Measurements from ENCODE around the gene CACNB1.

The CACNB1 gene

DNA sequence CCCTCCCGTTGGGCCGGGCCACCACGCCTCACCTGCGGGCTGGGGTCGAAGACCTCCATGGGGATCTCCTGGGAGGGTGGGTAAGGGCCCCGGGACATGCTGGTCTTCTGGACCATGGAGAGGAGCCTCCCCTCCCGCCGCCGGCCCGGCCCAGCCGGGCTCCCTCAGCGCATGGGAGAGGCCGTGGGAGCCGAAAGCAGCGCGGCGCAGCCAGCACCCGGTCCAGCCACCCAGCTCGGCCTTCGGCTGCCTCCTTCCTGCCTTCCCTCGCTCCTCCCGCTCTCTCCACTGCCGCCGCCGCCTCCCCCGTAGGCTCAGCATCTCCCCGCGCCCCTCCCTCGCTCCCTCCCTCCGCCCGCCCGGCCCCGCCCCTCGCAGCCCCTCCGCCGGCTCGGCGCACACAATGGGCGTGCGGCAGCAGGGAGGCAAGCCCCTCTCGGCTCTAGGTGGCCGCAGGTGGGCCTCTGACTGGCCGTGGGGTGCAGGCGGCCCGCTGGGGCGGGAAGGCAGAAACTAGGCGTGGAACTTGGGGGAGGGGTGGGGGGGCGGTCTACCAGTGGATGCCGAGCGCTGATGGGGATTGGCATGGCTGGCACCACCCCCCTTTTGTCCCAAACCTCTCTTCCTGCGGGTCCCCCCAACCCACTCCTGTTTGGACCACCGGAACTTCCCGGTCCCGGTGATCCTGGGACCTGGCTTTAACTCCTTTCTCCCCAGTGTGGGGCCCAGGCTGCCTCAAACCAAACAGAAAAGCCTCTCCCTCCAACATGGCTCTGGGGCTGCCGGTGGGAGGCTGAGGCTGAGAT is at the start of gene CACNB1:
Gene CACNB1 (minus strand): TSS at position 290 of the 806 bp plus-strand sequence. CDS start 174 bp downstream, at position 116.
- peak in 3 of 4 experiments; percentile 48 to 71 (median 56) for DNase-seq (ENCODE audit: low read depth in 4 of 4, low spot score in 1 of 4)

DNA sequence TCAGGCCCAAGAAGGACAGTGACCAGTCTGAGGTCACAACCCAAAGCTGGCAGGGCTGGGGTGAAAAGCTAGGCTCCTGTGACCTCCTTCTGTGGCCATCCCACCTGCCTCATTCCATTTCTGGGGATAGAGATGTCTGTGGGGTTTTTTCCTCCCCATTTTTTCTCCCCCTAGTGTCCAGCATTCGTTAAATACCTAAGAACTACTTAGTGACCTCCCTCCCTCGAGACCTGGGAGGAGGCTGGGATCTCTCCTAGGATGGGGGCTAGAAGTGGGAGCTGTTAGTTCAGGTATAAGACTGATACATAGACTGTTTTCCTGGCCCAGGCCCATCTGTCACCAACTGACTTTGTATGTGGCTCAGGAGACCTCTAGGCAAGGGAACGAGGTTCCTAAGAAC is 48.8 kb upstream of the CACNB1 start:
- DNase-seq (ENCODE audit: low read depth in 4 of 4, low spot score in 1 of 4): no peak

DNA sequence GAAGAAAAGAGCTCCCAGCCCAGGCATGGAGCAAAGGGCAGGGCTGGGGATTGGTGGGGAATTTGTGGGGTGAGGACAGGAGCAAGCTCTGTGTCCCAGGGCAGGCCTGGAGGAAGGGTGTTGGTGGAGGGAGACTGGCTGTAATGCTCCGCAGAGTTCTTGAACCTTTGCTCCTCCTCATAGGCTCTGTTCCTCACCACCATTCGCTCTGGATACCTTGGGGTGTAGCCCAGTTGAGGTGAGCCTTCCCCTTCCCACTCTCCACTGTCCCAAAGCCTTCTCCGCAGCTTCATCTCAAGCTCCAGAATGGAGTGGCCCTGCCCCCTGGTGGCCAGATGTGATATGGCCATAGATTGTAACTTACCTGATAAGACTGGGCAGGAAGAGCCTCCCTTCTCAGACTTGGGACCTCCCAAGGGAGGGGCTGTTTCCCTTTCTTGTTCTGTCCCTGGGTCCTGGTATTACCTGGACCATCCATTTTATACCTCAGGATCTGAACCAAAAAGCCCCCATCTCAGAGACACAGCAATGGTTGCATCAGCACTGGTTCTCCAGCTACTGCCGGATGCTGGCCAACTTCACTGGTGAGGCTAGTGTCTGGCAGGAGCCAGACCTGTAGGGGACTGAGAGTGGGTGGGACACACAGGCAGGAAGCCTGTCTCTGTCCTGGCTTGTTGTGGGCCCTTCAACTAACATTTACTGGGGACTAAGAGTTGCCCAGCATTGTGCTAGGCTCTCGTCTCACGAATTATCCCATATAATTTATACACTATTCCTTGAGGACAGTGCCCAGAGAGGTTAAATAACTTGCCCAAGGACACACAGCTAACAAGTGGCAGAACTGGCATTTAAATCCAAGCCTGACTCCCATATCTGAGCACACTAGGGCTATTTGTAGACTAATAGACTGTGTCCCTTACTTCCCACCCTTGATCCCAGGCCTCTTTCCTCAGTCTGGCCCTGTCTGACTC is 47.4 kb upstream of the CACNB1 start:
- peak; percentile 79 to 87 (median 82) for DNase-seq (ENCODE audit: low read depth in 4 of 4, low spot score in 1 of 4)

DNA sequence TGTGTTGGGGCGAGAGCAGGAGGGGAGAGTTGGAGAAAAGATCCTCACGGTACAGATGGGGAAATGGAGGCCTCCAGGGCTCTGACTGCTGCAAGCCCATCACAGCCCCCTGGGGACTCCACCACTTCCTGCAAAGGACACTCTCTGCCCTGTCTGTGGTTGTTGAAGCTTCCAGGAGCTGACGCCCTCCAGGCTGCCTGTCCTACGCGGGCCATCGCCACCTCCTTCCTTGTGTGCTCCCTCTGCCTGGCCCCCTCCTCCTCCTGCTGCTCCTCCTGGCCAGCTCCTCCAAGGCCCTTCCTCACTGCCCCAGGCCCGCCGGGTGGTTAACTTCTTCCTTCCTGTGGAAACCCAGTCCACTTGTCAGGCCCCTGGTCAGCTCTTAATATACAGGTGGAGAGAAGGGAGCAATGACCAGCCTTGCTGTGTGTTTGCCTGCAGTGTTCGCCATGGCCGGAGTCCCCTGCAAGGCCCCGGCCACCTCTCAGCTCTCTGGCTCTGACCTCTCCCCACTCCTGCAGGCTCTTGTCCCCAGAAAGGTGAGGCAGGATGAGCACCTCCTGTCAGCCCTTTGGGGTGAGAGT is 46.6 kb upstream of the CACNB1 start:
- no peak for DNase-seq (ENCODE audit: low read depth in 4 of 4, low spot score in 1 of 4)

DNA sequence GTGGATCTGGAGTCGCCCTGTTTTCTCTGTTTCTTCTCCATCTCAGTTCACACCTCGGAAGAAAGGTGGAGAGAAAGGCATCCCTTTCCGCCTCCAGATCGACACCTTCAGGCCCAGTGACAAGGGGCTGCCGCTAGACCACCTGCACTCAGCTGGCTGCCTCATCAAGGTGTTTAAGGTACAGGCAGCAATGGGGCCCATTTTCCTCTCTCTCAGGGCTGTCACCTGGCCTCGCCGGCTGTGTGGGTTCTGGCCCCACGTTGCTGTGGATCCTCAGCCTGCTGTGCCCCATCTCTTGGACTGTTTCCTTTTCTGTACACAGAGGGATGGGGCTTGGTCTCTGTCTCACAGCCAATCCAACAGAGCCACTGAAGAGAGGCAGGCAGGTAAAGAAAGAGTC is 45.7 kb upstream of the CACNB1 start:
- no peak for DNase-seq (ENCODE audit: low read depth in 4 of 4, low spot score in 1 of 4)

DNA sequence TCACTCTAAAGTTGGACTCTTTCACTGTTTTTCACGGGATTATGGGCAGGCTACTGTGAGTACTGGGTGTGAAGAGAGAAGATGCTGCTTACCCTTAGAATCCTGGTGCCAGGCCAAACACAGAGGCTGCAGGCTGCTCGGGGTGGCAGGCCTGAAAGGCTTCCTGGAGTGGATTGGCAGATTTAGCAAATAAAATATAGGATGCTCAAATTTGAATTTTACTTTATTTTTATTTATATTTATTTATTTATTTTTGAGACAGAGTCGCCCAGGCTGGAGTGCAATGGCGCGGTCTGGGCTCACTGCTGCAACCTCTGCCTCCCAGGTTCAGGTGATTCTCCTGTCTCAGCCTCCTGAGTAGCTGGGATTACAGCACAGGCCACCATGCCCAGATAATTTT is 43.2 kb upstream of the CACNB1 start:
- DNase-seq (ENCODE audit: low read depth in 4 of 4, low spot score in 1 of 4): no peak

DNA sequence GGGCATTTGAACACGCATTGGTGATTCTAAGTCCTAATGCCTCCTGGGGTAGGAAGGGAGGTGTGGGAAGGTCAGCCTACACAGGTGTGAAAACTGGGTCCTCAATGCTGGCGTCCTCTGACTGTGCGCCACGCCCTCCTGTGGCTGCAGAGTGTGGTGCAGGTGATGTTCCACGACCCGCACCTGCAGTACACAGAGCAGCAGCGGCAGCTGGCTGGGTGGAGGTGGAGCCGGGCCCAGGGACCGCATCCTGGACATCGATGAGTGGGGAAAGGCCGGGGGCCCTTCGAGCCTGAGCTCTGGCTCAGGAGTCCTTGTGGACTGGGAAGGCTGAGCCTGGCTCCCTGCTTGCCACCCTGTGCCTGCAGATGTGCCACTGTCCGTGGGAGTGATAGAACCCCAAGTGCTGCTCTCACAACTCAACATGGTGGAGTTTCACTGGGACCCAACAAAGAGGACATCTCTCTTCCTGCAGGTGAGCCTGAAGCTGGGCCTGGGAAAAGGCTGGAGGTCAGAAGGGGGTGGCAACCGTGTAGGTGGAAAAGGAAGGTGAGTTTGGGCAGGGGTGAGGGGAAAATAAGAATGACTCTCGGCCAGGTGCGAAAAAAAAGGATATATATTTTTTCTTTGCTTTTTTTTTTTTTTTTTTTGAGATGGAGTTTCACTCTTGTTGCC is 42.3 kb upstream of the CACNB1 start:
- peak in 2 of 4 experiments; percentile 41 to 51 for DNase-seq (ENCODE audit: low read depth in 4 of 4, low spot score in 1 of 4)

DNA sequence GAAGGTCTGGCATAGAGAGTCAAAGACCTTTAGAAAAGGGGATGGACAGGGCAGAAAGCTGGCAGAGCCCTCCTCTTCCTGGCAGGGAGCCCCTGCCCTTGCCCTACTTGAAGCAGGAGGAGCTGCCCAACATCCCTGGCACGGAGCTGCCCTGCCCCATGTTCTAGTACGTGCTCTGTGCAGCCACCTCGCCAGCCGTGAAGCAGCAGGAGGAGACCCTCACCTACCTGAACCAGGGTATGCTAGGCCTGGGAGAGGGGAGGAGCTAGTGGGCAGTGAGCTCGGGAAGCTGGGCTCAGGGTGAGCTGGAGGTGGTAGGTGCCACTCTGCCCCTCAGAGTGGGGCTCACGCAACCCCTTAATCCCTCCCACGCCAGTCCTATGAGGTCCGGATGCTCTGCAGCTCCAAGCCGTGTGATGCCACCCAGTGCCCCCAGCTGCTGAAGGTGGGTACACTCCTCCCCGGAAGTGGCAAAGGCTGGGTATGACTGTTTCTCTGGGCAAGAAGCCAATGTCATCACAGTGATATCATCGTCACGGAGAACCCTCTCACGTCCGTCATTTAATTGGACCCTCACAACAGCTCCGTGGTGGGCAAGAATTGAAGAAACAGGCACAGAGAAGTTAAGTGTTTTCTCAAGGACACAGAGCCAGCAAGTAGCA is 41.0 kb upstream of the CACNB1 start:
- peak; percentile 22 to 56 (median 36) for DNase-seq (ENCODE audit: low read depth in 4 of 4, low spot score in 1 of 4)

DNA sequence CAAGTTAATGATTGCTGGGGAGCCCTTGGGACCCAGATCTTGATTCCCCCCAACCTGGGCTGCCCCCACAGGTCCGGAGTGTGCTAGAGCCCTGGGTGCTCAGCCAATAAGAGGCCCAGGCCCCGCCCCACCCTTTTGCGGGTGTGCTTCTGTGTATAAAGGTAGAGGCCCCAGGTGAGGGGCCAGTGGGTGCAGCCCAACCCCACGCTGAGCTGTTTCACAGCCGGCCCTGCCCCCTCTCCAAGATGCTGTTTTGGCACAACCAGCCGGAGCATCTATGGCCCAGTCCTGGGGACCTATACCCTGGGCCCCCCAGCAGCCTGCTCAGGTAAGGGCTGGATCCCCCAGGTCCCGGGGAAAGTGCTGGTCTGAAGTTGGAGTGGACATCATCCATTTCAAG is 40.1 kb upstream of the CACNB1 start:
- no peak for DNase-seq (ENCODE audit: low read depth in 4 of 4, low spot score in 1 of 4)

DNA sequence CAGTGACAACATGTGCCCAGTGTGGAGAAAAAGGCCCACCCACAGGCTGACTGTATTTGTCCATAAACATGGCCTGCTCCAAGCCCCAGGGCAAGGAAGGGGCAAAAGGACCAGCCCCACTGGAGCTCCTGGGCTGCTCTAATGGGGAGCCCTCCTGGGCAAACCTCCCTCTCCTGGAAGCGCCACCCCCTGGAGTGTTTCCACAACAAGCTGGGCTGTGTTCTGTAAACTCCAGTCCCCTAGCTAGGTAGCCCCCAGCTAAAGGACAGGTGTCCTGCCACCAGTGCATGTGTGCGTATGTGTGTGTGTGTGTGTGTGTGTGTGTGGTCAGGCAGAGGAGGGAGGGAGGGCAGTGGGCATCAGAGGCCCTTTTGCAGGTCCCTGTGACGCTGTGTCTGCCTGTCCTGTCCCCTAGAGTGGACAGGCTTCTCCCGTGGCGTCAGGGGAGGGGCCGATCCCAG is 39.5 kb upstream of the CACNB1 start:
- no peak for DNase-seq (ENCODE audit: low read depth in 4 of 4, low spot score in 1 of 4)

DNA sequence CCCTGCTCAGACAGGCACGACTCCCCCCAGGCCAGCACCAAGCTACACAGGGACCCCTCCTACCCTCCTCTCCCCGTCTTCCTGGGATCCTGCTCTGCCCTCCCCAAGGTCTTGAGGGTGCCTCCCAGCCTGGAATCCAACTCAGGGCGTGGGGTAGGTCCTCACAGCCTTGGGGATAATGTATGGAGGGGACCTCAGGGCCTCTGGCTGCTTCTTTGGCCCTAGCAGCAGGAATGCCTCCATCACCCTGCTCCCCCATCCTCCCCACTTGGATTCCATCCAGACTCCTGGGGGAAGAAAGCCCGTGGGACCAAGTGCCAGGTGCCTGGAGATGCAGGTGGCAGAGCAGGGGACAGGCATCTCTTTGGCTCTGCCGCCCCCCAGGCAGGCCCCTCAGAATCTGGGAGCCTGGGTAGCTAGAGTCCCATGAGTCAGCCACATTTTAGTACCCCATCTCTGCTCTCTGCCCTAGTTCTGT is 39.0 kb upstream of the CACNB1 start:
- no peak for DNase-seq (ENCODE audit: low read depth in 4 of 4, low spot score in 1 of 4)

DNA sequence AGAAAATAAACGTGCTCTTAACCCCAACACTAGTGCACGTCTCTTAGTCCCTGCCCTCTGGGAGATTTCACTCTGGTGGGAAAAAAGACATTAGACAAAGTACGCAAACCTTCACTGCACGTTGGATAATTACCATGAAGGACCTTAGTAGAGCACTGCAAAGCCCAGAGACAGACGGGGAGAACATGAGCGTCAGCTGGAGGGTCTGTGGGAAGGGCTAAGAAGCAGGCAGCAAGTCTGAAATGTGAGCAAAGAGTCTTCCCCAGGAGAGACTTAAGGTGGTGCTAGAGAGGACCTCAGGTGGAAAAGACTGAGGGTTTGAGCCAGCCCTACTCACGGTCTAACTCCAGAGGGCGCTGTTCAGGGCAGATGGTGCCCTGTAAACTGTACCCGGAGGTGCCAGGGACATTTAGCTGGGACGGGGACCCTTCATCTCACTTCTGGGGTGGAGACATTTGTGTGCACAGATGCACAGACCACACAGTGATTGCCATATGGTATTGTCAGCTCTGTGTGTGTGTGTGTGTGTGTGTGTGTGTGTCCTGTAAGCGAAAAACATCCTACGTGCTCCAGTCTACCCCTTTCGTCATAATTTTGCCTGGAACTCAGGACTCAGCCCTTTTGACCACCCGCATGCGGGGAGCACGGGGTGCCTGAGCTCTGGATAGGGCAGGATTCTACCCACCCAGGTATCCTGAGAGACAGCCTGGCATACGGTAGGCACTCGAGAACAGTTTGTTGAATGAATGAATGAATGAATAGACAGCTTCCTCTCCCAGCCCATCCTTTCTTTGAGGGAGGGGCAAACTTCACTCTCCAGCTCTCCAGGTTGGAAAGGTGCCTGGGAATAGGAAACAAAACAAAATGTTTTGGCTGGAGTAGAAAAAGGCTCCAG is 38.3 kb upstream of the CACNB1 start:
- no peak for DNase-seq (ENCODE audit: low read depth in 4 of 4, low spot score in 1 of 4)

DNA sequence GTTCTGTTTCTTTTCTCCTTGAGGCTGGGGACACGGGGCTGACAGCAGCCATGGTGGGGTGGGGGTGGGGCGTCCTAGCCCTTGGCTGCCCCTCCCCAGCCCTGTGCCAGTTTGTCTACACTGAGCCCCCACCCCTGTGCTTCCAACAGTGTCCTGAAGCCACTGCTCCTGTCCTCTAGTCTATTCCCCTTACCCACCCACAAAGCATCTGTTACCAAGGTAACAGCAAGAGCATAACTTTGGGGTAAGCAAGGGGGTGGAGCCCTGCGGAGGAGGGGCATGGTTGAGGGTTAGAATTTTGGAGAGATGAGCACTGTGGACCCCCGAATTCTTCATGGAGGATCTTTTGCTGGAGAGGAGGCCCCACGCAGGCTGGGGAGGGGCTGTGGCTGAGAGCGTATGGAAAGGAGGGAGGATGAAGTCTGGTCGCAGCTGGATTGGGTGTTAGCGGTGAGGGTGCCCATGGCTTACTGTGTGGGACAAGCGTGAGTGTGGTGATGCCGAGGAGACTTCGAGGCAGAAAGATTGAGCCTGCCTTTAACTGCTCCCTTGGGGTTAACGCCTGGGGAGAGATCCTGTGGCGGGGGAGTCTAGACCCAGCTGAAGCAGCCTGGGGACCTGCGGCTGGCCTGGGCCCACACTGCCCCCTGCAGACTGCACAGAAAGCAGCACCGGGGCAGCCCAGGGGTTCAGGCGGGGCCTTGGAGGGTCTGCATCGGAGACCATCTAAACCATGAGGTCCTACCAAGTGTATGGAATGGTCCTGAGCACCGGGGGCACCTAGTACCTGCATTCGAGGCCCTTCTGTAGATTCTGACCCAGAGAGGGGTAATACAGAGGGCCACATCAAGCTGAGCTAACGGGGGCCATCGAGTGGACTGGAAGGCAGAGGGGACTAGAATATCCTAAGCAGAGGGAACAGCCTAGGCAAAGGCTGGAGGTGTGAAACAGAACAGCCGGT is 34.4 kb upstream of the CACNB1 start:
- peak in 2 of 4 experiments; percentile 19 to 26 for DNase-seq (ENCODE audit: low read depth in 4 of 4, low spot score in 1 of 4)

DNA sequence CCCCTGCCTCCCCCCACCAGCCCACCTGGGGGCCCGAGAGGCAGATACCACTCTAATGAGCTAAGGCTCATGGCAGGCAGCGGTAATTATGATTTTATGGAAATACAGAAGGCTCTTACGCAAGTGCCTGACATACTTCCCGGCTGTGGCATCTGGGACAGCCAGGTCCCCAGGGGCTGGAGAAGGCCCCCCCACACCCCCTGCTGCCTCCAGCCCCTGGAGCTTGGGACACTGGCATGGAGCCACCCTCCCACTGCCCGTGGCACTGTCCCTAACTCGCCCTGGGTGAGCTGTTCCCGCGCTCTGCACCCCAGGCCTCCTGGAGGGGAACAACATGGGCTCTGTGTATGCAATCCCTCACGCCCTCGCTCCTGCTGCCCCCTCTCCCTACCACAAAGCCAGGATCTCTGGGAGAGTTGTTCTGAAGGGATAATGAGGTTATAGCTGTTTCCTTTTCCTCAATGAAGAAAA is 33.7 kb upstream of the CACNB1 start:
- DNase-seq (ENCODE audit: low read depth in 4 of 4, low spot score in 1 of 4): no peak

DNA sequence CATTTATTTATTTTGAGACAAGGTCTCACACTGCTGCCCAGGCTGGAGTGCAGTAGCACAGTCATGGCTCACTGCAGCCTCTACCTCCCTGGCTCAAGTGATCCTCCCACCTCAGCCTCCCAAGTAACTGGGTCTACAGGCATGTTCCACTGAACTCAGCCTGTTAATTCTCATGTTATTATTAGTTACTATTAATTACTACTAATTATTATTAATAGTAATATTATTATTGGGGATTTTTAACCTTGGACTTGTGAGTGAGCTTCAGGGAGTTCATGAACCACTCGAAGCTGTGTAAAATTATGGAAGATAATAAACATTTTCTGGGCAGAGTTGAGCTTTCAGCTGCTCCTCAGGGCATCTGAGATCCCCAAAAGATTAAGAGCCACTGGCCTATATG is 32.9 kb upstream of the CACNB1 start:
- DNase-seq (ENCODE audit: low read depth in 4 of 4, low spot score in 1 of 4): no peak

DNA sequence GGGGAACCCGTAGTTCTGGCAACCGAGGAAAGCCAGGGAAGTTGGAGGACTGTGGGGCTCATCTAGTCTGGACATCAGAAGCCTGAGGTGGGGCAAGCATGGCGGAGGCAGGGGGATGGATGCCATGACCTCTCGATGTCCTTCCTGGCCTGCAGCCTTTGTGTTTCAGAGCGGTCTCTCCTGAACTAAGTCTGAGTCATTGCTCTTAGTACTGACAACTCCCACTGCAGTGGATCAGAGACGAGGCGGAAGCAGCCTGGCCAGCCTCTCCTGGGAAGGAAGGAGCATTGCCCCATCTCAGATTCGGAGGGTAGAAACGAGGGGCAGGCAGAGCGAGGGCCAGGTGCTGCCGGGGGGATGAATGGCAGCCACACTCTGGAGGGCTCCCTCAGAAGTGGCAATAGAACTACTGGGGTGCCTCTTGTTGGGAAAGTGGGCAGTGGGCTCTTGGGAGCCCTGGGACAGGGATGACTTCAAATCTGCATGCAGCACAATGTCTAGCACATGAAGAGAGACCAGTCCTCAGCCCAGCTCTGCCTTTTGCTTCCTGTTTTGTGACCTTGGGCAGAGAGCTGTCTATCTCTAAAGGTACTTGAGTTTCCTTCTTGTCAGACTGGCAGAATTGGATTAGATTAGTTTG is 31.9 kb upstream of the CACNB1 start:
- DNase-seq (ENCODE audit: low read depth in 4 of 4, low spot score in 1 of 4): no peak

DNA sequence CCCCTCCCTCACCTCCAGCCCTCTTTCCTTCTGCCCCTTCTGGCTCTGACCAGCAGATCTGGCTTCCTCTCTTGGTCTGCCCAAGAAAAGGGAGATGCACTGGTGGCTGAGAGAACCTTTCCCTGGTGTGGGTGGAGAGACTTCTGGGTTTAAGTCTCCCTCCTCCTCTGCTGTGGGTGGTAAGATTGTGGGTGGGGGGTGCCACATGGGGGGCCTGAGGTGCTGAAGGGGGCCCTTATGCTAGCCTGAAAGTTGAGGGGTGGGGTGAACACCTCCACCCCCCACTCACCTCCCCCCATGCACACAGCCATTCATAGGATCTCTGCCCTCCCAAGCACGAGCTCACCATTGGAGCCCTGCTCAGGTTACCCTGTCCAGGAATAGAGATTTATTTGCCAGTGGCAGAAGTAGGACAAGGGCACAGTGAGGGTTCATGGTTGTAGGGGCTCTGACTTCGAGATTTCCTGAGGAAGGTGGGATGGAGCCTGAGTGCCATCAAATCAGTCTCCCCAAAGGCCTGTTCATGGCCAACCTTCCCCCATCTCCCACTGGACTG is 30.0 kb upstream of the CACNB1 start:
- DNase-seq (ENCODE audit: low read depth in 4 of 4, low spot score in 1 of 4): no peak

All from stimulated activated CD4-positive, alpha-beta T cell treated with anti-CD3 and anti-CD28 coated beads, Interleukin-1b, Interleukin-23, amount 100 ng/mL, for 24 hours (primary cell).